Left hindlimb (tissue), 1 donor: ENCODE data around the gene HCRT.
"Not testable (repeated sequence)": the region's sequence is repeated elsewhere in the genome, so short reads cannot be mapped to it uniquely, and the experiment has no call there.

Experiments used
- DNase-seq: peaks from one replicate; pipeline ENCODE4 v3.0.0-alpha.2; 2018

The HCRT gene

GRCh38 chr17:42179335-42179734, 5.9 kb downstream of the HCRT start:
- DNase-seq = no peak

DNA sequence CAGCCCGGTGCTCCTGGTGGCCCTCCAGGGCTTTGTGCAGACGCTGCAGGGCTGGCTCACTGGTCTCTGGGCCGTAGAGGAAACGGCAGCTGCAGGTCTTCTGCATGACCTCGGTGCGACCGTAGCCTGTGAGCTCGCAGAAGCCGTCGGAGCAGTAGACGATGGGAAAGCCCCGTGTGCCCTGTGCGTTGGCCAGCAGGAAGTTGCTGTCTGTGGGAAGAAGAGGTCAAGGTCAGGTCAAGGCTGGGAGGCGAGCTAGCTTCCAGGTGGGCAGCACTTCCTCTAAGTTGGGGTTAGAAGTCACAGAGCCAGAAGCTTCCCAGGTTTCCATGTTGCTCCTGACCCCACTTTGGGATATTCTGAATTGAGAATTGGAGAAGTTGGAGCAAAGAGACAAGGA, 6.4 kb downstream of the HCRT start:
- no peak for DNase-seq

DNA sequence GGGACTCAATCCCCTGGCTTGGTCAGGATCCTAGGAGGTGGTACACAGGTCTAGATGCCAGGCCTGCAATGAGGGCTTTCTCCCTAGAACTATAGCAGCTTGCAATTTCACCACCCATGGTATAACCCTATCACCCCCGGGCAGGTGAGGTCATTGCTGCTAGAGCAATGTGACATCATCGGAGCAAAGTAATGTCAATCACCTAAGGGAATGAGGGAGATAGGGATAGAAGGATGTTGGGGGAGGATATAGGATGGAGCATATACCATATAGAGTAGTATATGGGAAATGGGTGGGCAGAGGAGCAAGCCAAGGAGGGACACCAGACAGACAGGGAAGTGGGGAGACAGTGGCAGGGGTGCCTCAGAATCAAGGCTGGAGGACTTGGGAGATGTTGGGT, 7.6 kb downstream of the HCRT start:
- no peak for DNase-seq

GRCh38 chr17:42174126-42174783, 11.0 kb downstream of the HCRT start:
- no peak for DNase-seq

DNA sequence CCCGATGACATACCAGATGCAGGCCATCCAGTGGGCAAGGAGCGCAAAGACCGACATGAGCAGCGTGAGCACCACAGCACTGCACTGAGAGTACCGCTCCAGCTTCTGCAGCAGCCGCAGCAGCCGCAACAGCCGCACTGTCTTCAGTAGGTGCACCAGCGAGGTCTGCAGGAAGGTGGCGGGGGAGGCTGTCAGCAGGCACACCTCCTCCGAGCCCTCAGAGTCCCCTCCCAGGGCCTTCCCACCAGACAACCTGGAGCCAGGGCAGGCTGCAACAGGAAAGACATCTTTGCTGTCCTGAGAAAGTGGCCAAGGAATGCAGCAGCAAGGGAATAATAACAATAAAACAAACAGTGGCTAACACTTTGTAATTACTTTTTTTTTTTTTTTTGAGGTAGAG, 13.4 kb downstream of the HCRT start:
- DNase-seq = no peak

DNA sequence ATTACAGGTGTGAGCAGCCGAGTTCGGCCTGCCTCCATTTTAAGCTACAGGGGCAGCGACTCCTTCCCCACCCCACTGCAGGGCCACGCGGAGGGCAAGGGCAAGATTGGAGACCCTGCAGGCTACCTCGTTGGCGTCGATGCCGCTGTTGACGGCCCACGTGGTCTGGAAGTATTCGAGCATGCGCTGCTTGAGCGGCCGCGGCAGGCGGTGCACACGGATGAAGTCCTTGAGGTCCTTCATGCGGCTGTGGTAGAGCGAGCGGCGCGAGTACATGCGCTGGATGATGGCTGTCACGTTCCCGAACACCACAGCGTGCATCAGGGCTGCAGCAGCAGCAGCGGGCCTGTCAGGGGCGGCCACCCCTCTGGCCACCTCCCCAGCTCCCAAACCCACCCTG, 15.9 kb downstream of the HCRT start:
- DNase-seq = no peak

- DNase-seq = no peak
Observed at GRCh38 chr17:42167807-42168206, 17.4 kb downstream of the HCRT start.

DNA sequence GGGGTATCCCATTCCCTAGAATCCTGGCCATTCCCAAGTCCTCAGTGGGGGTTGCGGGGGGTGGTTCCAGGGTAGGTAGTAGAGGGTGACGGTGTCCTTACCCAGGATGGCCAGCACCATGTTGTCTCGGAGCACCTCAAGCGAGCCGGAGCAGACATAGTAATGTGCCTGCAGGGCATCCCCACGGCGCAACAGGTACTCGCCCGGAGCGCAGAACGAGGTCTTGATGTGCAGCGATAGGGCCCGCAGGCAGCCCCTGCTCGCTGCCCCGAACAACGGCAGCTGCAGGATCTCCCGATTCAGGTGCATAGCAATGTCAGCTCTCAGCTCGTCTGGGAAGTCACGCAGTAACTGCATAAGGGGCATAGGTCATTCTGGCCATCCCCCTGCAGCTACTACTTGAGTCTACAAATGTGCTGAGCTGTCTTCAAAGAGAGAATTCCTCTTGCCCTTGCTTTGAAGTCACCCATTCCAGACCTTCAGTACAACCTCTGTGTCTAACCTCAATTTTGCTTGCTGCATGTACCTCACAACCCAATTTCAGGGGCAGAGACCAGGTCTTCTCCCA, 19.0 kb downstream of the HCRT start:
- DNase-seq = no peak

DNA sequence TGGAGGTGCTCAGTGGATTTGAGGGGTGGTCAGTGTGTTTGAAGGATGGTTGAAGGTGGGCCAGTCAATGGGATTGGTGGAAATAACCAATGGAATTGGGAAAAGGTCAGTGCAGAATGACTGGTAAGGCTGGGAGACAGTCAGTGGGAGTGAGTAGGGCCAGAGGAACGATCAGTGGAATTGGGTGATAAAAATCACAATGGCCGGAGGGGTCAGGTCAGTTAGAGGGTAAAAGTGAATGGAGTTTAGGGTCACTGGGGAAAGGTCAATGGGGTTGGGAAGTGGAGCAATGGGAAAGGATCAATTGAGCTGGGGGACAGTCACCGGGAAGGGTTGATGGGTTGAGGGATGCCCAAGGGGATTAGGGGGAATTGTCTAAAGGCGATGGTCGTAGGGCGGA, 19.5 kb downstream of the HCRT start:
- no peak for DNase-seq

DNA sequence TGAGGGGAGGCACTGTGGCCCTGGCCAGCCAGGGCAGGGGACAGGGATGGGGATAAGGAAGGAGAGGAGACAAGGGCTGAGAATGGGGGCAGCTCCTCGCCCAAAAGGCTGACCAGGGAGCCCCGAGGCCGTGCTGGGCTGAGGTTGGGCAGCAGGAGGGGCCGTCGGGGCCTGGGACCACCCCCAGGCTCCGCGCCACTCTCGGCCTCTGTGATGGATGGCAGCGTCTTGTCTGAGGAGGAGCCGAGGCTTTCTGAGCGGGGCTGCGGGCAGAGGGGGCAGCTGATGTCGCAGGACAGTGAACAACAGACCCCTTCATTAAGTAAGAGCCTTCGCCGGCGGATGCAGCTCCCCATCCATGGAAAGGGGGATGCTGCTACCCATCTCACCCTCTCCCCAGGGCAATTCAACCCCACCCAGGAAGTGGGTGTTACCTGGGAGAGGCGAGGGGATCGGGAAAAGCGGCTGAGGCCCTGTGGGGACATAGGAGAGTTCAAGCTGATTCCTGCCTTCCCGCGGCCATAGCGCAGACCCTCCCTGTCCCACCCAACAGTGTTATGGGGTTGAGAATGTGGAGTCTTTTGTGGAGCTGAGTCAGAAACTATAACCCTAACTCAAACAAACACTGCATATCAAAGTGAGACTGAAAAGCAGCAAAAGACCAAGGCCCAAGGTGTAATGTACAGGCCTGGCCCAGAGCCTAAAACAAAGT, 21.4 kb downstream of the HCRT start:
- no peak for DNase-seq

GRCh38 chr17:42163113-42163512, 22.1 kb downstream of the HCRT start:
- no peak for DNase-seq

DNA sequence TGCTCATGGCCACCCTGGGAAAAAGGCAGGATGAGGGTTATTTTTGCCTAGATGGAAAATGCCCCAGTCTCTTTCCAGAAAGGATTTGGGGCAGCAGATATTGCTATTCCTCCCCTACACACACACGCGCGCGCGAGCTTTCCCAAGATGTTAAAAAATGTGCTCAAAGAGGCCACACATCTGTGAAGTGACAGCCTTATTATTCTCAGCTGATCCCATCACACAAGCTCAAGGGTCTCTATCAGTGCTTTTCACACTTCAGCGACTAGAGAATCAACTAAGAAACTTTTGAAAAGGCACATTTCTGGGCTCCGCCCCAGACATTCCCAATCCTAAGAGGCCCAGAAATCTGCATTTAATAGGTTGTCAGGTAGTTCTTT, 24.7 kb downstream of the HCRT start:
- no peak for DNase-seq

DNA sequence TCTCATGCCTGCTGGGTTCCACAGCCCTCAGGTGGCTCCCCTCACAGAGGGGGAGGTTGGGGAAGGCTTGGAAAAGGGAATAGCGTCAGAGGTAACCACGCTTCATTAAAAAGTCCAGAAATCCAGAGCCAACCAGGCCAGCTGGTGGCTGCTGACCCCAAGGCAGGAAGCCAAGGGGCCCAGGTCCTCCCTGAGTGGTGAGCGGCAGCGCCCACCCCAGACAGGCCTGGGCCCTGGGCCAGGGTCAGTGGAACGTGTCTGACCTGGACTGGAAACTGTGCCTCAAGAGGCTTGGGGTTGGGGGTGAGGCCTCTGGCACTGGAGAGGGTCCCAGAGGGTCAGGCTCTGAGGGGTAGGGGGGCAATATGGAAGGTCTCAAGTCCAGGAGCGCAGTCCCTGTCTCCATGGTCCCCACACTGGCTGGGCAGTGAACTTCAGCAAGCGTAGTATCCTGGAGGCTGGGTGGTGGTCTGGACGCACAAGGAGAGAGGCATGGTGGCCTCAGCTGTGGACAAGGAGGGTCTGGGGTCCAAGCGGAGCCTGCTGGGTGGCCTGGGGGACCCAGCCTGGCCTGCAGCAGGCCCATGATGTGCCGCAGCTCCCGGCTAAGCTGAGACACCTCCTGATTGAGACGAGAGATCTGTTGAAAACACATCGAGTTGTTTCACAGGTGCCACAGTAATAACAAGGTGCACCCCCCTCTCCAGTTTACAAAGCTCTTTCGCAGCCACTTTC, 25.3 kb downstream of the HCRT start:
- no peak for DNase-seq

DNA sequence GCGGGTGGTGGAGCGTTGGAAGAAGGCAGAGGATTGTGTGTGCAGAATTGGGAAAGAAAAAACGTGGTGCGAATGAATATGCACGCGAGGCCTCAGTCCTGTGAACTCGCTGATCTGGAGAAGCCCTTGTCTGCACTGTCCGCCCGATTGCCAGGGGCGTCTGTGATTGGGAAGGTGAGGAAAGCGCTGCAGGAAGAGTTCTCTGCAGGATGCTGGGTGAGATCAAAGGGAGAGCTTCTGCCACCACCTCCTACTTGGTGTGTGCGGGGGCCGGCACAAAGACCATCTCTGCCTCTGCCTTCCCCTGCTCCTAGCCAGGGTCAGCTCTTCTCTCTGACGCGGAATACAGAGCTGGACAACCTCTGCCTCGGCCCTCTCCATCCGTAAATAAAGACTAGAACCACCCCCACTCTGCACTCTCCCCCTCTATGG, 29.6 kb downstream of the HCRT start:
- no peak for DNase-seq

- no peak for DNase-seq
Observed at GRCh38 chr17:42153919-42154742, 31.1 kb downstream of the HCRT start.

GRCh38 chr17:42146911-42147607, 38.2 kb downstream of the HCRT start:
- no peak for DNase-seq

- DNase-seq = not testable (repeated sequence)
Observed at GRCh38 chr17:42143138-42143537, 42.1 kb downstream of the HCRT start.

- DNase-seq = no peak
Observed at GRCh38 chr17:42142371-42142896, 42.8 kb downstream of the HCRT start.

GRCh38 chr17:42141382-42141781, 43.9 kb downstream of the HCRT start:
- DNase-seq = no peak

- not testable (repeated sequence) for DNase-seq
Observed at GRCh38 chr17:42140690-42141089, 44.6 kb downstream of the HCRT start.

- no peak for DNase-seq
Observed at GRCh38 chr17:42138749-42139492, 46.3 kb downstream of the HCRT start.
